ENCODE measurements around the gene KLHL40. TPM values are rescaled to one million over a fixed set of nuclear protein-coding genes. Genes with fewer than 3 reads are reported as not detected.

The KLHL40 gene
- total RNA-seq, 2 experiments from 2014 or later = not detected

- H4K20me1 ChIP-seq (ENCODE audit: insufficient read depth, low read length) = peaks cover 7% of the 10 kb centered on the region; the same call in 1 of the 2 replicates
- no peak overlapping the region for H3K4me2 ChIP-seq (ENCODE audit: low read length)
- no peaks in the 10 kb centered on the region for H3K4me1 ChIP-seq (ENCODE audit: insufficient read depth, low read length, poor library complexity, severe bottlenecking)
- H2AFZ ChIP-seq (ENCODE audit: low read length) = no peak overlapping the region
- intact Hi-C loops (cut with micrococcal nuclease; ENCODE audit: unreplicated experiment) = no loop called here
- no TSS peak for BruUV-seq (replicated peaks)
- TF ChIP-seq CTCF (conservative IDR thresholded peaks at IDR 0.05; ENCODE audit: low read length) (no peak), EZH2phosphoT487 (IDR thresholded peaks at IDR 0.05; ENCODE audit: borderline replicate concordance, low read depth, low read length) (no peak)
- H3K36me3 ChIP-seq (ENCODE audit: insufficient read depth, low read length) = peaks cover 97% of the 10 kb centered on the region
- H3K9me3 ChIP-seq (ENCODE audit: low read length) = no peaks in the 10 kb centered on the region
- POLR2A ChIA-PET = interaction anchor here (0.7 to 1.3 kb wide), 3 partner anchors 13 to 55 kb away, joined by 3 to 5 read pairs (median 4); no protein-coding TSS in a partner anchor
- no peaks in the 10 kb centered on the region for H3K9me2 ChIP-seq (ENCODE audit: insufficient read depth, low read length)
- H3K4me3 ChIP-seq (ENCODE audit: low read depth, low read length, poor library complexity, severe bottlenecking) = no peak overlapping the region
- H3K79me2 ChIP-seq (ENCODE audit: insufficient read depth, low read depth, low read length) = no peaks in the 10 kb centered on the region
- no peak for DNase-seq (ENCODE audit: low spot score)
- H3K27ac ChIP-seq (ENCODE audit: low read depth, low read length, poor library complexity, severe bottlenecking) = no peak overlapping the region
- CTCF ChIA-PET (ENCODE audit: unreplicated experiment) = interaction anchor here (0.6 kb wide), 1 partner anchor 60 kb away, joined by 7 read pairs; no protein-coding TSS in a partner anchor
Measured at GRCh38 chr3:42640771-42641370, 44.5 kb upstream of the KLHL40 start.

- H3K4me1 ChIP-seq (ENCODE audit: insufficient read depth, low read length, poor library complexity, severe bottlenecking) = peaks cover 2% of the 10 kb centered on the region
- H3K9me3 ChIP-seq (ENCODE audit: low read length) = no peaks in the 10 kb centered on the region
- peaks cover 66% of the 10 kb centered on the region for H3K36me3 ChIP-seq (ENCODE audit: insufficient read depth, low read length)
- TF ChIP-seq CTCF (conservative IDR thresholded peaks at IDR 0.05; ENCODE audit: low read length) (no peak), EZH2phosphoT487 (IDR thresholded peaks at IDR 0.05; ENCODE audit: borderline replicate concordance, low read depth, low read length) (no peak)
- POLR2A ChIA-PET = interaction anchor here (0.7 to 1.0 kb wide), 3 partner anchors 65 to 169 kb away, joined by 3 to 5 read pairs (median 3); no protein-coding TSS in a partner anchor
- TSS peak; percentile 56 for BruUV-seq (replicated peaks)
- no peaks in the 10 kb centered on the region for H3K79me2 ChIP-seq (ENCODE audit: insufficient read depth, low read depth, low read length)
- no peak overlapping the region for H3K27ac ChIP-seq (ENCODE audit: low read depth, low read length, poor library complexity, severe bottlenecking)
- H3K9me2 ChIP-seq (ENCODE audit: insufficient read depth, low read length) = no peaks in the 10 kb centered on the region
- no peak overlapping the region for H3K4me3 ChIP-seq (ENCODE audit: low read depth, low read length, poor library complexity, severe bottlenecking)
- no peak overlapping the region for H3K4me2 ChIP-seq (ENCODE audit: low read length)
- CTCF ChIA-PET (ENCODE audit: unreplicated experiment) = no interaction called here
- H4K20me1 ChIP-seq (ENCODE audit: insufficient read depth, low read length) = no peaks in the 10 kb centered on the region
- H2AFZ ChIP-seq (ENCODE audit: low read length) = no peak overlapping the region
- no peak for DNase-seq (ENCODE audit: low spot score)
- intact Hi-C loops (cut with micrococcal nuclease; ENCODE audit: unreplicated experiment) = no loop called here
Measured at GRCh38 chr3:42647821-42648459, 37.4 kb upstream of the KLHL40 start.

- BruUV-seq (replicated peaks) = no TSS peak
- H3K79me2 ChIP-seq (ENCODE audit: insufficient read depth, low read depth, low read length) = no peaks in the 10 kb centered on the region
Measured at GRCh38 chr3:42649006-42649405, 36.3 kb upstream of the KLHL40 start.

More at GRCh38 chr3:42649006-42649405, 36.3 kb upstream of the KLHL40 start:
- intact Hi-C loops (cut with micrococcal nuclease; ENCODE audit: unreplicated experiment) = no loop called here
- H3K9me2 ChIP-seq (ENCODE audit: insufficient read depth, low read length) = no peaks in the 10 kb centered on the region
- no peak overlapping the region for H2AFZ ChIP-seq (ENCODE audit: low read length)
- no peaks in the 10 kb centered on the region for H3K9me3 ChIP-seq (ENCODE audit: low read length)
- no peak for DNase-seq (ENCODE audit: low spot score)
- H3K36me3 ChIP-seq (ENCODE audit: insufficient read depth, low read length) = peaks cover 56% of the 10 kb centered on the region
- H3K4me3 ChIP-seq (ENCODE audit: low read depth, low read length, poor library complexity, severe bottlenecking) = no peak overlapping the region
- no peak overlapping the region for H3K27ac ChIP-seq (ENCODE audit: low read depth, low read length, poor library complexity, severe bottlenecking)
- POLR2A ChIA-PET = interaction anchor here (1.0 kb wide), 1 partner anchor 64 kb away, joined by 3 read pairs; no protein-coding TSS in a partner anchor
- TF ChIP-seq EZH2phosphoT487 (IDR thresholded peaks at IDR 0.05; ENCODE audit: borderline replicate concordance, low read depth, low read length) (no peak), CTCF (conservative IDR thresholded peaks at IDR 0.05; ENCODE audit: low read length) (no peak)
- H3K4me1 ChIP-seq (ENCODE audit: insufficient read depth, low read length, poor library complexity, severe bottlenecking) = peaks cover 5% of the 10 kb centered on the region
- CTCF ChIA-PET (ENCODE audit: unreplicated experiment) = no interaction called here
- no peaks in the 10 kb centered on the region for H4K20me1 ChIP-seq (ENCODE audit: insufficient read depth, low read length)
- no peak overlapping the region for H3K4me2 ChIP-seq (ENCODE audit: low read length)

Measured in OCI-LY7 (cell line).